ENCODE measurements around the gene PJA1. TPM values are rescaled to one million over a fixed set of nuclear protein-coding genes. Genes with fewer than 3 reads are reported as not detected.

PJA1 gene
- total RNA-seq, 4 donors from 2014 or later: 14.1 to 23.2 (median 16.5) TPM

- Histone ChIP-seq H3K27ac (peak overlapping the region; percentile 38), H3K27me3 (no peaks in the 10 kb centered on the region)
- WGBS: 60% methylated on average over 11 of the region's 11 CpGs
These were observed 43.8 kb downstream of the PJA1 start for GRCh38 chrX:69121321-69122000.

GRCh38 chrX:69120476-69120875 lies 44.8 kb downstream of the PJA1 start:
- no peak for DNase-seq (ENCODE audit: low spot score in 2 of 2)
- no peak overlapping the region for H3K27ac ChIP-seq
- WGBS: 69% methylated on average over 5 of the region's 5 CpGs
- no peaks in the 10 kb centered on the region for H3K27me3 ChIP-seq
- H3K4me3 ChIP-seq: no peak overlapping the region
- peaks cover 2% of the 10 kb centered on the region for H3K4me1 ChIP-seq
- TF ChIP-seq POLR2A (IDR thresholded peaks at IDR 0.05): no peak
- no peak for TF ChIP-seq POLR2AphosphoS5 (IDR thresholded peaks at IDR 0.05)
- TF ChIP-seq CTCF (IDR thresholded peaks at IDR 0.05): no peak
- no peak for TF ChIP-seq EP300 (IDR thresholded peaks at IDR 0.05)
- no peaks in the 10 kb centered on the region for H3K36me3 ChIP-seq
- no peaks in the 10 kb centered on the region for H3K9me3 ChIP-seq

More at GRCh38 chrX:69121321-69122000, 43.8 kb downstream of the PJA1 start:
- TF ChIP-seq CTCF (IDR thresholded peaks at IDR 0.05): no peak
- TF ChIP-seq POLR2AphosphoS5 (IDR thresholded peaks at IDR 0.05): no peak
- TF ChIP-seq EP300 (IDR thresholded peaks at IDR 0.05): no peak
- no peak for TF ChIP-seq POLR2A (IDR thresholded peaks at IDR 0.05)
- no peak for DNase-seq (ENCODE audit: low spot score in 2 of 2)
- Histone ChIP-seq H3K4me3 (no peak overlapping the region), H3K4me1 (peaks cover 2% of the 10 kb centered on the region), H3K9me3 (no peaks in the 10 kb centered on the region), H3K36me3 (no peaks in the 10 kb centered on the region)

- Histone ChIP-seq H3K4me3 (no peak overlapping the region), H3K4me1 (peaks cover 2% of the 10 kb centered on the region), H3K9me3 (no peaks in the 10 kb centered on the region), H3K36me3 (no peaks in the 10 kb centered on the region), H3K27ac (no peak overlapping the region), H3K27me3 (no peaks in the 10 kb centered on the region)
- TF ChIP-seq EP300 (IDR thresholded peaks at IDR 0.05): no peak
- no peak for TF ChIP-seq CTCF (IDR thresholded peaks at IDR 0.05)
- TF ChIP-seq POLR2AphosphoS5 (IDR thresholded peaks at IDR 0.05): no peak
- no peak for TF ChIP-seq POLR2A (IDR thresholded peaks at IDR 0.05)
- no peak for DNase-seq (ENCODE audit: low spot score in 2 of 2)
- 59% methylated on average over 2 of the region's 2 CpGs for WGBS
These were observed 46.1 kb downstream of the PJA1 start for GRCh38 chrX:69119122-69119521.

GRCh38 chrX:69117876-69118526 lies 47.3 kb downstream of the PJA1 start:
- TF ChIP-seq POLR2AphosphoS5 (IDR thresholded peaks at IDR 0.05) (no peak), CTCF (IDR thresholded peaks at IDR 0.05) (no peak), POLR2A (IDR thresholded peaks at IDR 0.05) (no peak), EP300 (IDR thresholded peaks at IDR 0.05) (no peak)
- DNase-seq (ENCODE audit: low spot score in 2 of 2): no peak
- Histone ChIP-seq H3K9me3 (no peaks in the 10 kb centered on the region), H3K4me3 (no peak overlapping the region), H3K27ac (no peak overlapping the region), H3K4me1 (peaks cover 2% of the 10 kb centered on the region), H3K27me3 (no peaks in the 10 kb centered on the region), H3K36me3 (no peaks in the 10 kb centered on the region)
- WGBS: 75% methylated on average over 9 of the region's 11 CpGs

- H3K9me3 ChIP-seq: no peaks in the 10 kb centered on the region
- H3K27ac ChIP-seq: no peak overlapping the region
- no peaks in the 10 kb centered on the region for H3K36me3 ChIP-seq
- DNase-seq (ENCODE audit: low spot score in 2 of 2): no peak
- no peak overlapping the region for H3K4me3 ChIP-seq
- TF ChIP-seq CTCF (IDR thresholded peaks at IDR 0.05) (no peak), EP300 (IDR thresholded peaks at IDR 0.05) (no peak), POLR2AphosphoS5 (IDR thresholded peaks at IDR 0.05) (peak in 1 of 3 donors; percentile 8), POLR2A (IDR thresholded peaks at IDR 0.05) (no peak)
- H3K27me3 ChIP-seq: no peaks in the 10 kb centered on the region
- WGBS: 56% methylated on average over 6 of the region's 6 CpGs
- H3K4me1 ChIP-seq: no peaks in the 10 kb centered on the region
These were observed 49.2 kb downstream of the PJA1 start for GRCh38 chrX:69116077-69116476.
